Kidney capillary endothelial cell (primary cell): ENCODE data around the gene VRK1.
"Not testable (repeated sequence)": the region's sequence is repeated elsewhere in the genome, so short reads cannot be mapped to it uniquely, and the experiment has no call there.

Source experiments
- DNase-seq: peaks from one replicate; pipeline ENCODE4 v3.0.0-alpha.2; 2018; ENCODE audit warnings: low spot score

The VRK1 gene

GRCh38 chr14:96796851-96797581 is at the start of gene VRK1:
TSS of gene VRK1 (plus strand) at chr14:96797382. CDS start at chr14:96833472, 36,090 bp downstream.
- DNase-seq = peak; percentile 91

GRCh38 chr14:96747608-96748007 is 49.6 kb upstream of the VRK1 start:
- DNase-seq = no peak

GRCh38 chr14:96748362-96748761 is 48.8 kb upstream of the VRK1 start:
- no peak for DNase-seq

- no peak for DNase-seq
Observed at GRCh38 chr14:96751505-96751904, 45.7 kb upstream of the VRK1 start.

- DNase-seq = no peak
Observed at GRCh38 chr14:96752125-96752524, 45.1 kb upstream of the VRK1 start.

- DNase-seq = no peak
Observed at GRCh38 chr14:96752594-96752993, 44.6 kb upstream of the VRK1 start.

GRCh38 chr14:96754162-96754844 is 42.9 kb upstream of the VRK1 start:
- no peak for DNase-seq

- DNase-seq = no peak
Observed at GRCh38 chr14:96754845-96755184, 42.4 kb upstream of the VRK1 start.

- DNase-seq = no peak
Observed at GRCh38 chr14:96756745-96757144, 40.4 kb upstream of the VRK1 start.

- DNase-seq = no peak
Observed at GRCh38 chr14:96757456-96757855, 39.7 kb upstream of the VRK1 start.

- no peak for DNase-seq
Observed at GRCh38 chr14:96761066-96761465, 36.1 kb upstream of the VRK1 start.

GRCh38 chr14:96762650-96763049 is 34.5 kb upstream of the VRK1 start:
- peak; percentile 45 for DNase-seq

- no peak for DNase-seq
Observed at GRCh38 chr14:96764012-96764411, 33.2 kb upstream of the VRK1 start.

- DNase-seq = not testable (repeated sequence)
Observed at GRCh38 chr14:96765205-96765604, 32.0 kb upstream of the VRK1 start.

GRCh38 chr14:96772929-96773328 is 24.3 kb upstream of the VRK1 start:
- no peak for DNase-seq

GRCh38 chr14:96776791-96777190 is 20.4 kb upstream of the VRK1 start:
- DNase-seq = no peak

- no peak for DNase-seq
Observed at GRCh38 chr14:96780500-96780899, 16.7 kb upstream of the VRK1 start.

GRCh38 chr14:96781371-96781770 is 15.8 kb upstream of the VRK1 start:
- no peak for DNase-seq

GRCh38 chr14:96782436-96782835 is 14.7 kb upstream of the VRK1 start:
- DNase-seq = no peak

GRCh38 chr14:96783043-96783914 is 13.9 kb upstream of the VRK1 start:
- no peak for DNase-seq

GRCh38 chr14:96783915-96784224 is 13.3 kb upstream of the VRK1 start:
- no peak for DNase-seq

GRCh38 chr14:96790186-96790585 is 7.0 kb upstream of the VRK1 start:
- no peak for DNase-seq

- no peak for DNase-seq
Observed at GRCh38 chr14:96790706-96791105, 6.5 kb upstream of the VRK1 start.
